HuH-7.5 (cell line): Measurements from ENCODE around the gene FAM204A.
A peak's percentile ranks its signal among the peaks of the same experiment; 100 is the strongest.

Experiments
- DNase-seq: peaks from one replicate; pipeline ENCODE4 v3.0.0; 2011; ENCODE audit warnings: low spot score

Gene FAM204A

DNA sequence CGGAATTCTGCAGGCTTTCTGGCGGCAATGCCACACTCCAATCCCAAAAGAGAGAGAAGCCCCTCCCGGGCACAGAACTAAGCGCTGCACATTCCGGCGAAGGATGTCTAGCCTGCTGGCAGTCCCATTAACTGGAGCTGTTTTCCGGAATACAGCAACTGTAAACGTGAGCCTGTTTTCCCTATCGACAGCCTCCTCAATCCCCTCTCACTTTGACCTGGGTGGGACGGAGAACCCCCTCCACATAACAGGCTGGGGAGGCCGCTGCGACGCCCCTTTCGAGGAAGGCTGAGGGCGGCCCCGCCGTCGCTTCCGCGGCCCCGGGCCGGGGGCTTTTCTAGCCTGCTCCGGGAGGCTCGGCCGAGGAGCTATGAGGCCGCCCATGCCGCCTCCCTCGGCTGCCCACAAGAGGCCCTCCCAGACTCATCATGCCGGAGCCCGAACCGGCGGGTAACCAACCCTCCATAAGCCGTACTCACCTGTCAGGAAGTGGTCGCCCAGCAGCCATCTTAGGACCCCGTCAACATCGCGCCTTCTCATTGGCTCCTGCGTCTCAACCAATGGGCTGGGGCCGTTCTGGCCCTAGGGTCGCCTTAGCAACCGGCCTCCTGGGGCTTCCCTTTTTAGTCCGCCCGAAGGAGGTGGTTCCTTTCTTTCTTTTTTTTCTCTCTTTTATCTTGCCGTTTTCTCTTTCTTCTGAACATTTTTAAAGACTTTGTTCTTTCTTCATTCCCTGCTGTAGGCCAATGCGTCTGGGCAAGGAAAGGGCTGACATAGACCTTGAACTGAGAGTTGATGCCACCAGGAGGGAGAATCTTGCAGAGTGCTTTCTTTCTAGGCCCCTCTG, at the start of gene FAM204A:
TSS of gene FAM204A (minus strand) at position 534 of the 847 bp plus-strand sequence. CDS start 5,909 bp downstream, outside the sequence.
- DNase-seq = peak; percentile 83

DNA sequence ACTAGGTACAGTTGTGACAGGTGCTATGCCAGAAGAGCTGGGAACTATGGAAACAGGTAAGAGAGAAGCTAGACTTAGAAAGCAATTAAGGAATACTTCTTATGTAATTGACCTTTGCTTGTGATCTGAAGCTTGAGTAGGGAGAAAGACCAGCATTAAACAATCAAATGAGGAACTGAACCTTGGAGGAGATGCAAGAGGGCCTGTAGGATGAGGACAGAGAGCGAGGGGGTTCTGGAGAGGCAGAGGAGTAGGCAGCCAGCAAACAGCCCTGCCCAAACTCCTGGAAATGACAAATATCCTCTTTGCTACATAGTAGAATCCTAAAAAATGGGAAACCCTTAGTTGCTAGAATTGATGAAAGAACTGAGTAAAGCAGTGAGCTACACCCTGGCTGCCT, 41.6 kb upstream of the FAM204A start:
- no peak for DNase-seq

DNA sequence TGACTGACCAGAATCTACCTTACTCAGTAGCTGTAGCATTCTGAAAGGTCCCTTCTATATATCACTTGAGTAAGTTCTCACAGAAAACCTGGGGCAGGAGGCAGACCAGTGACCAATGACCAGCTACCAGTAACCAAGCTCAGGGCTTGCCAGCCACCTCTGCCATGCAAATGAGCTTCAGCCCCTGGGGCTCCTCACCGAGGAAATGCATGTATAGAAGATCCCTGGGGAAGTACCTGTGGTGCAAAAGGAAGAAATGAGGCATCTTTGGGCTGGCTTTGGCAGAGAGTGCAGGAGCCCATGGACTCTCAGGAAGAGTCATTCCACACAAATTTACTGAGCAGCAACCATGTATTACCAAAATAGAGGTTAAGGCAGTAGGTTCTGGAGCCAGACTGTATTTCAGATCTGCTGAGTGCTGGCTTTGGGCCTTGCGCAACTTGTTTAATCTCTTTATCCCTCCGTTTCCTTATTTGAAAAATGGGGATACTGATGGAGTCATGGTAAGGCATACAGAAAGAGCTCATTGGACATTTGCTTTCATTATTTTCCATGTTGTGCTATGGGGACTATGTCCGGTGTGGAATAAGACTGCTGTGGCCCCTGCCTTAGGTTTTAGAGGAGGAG, 41.1 kb upstream of the FAM204A start:
- no peak for DNase-seq

DNA sequence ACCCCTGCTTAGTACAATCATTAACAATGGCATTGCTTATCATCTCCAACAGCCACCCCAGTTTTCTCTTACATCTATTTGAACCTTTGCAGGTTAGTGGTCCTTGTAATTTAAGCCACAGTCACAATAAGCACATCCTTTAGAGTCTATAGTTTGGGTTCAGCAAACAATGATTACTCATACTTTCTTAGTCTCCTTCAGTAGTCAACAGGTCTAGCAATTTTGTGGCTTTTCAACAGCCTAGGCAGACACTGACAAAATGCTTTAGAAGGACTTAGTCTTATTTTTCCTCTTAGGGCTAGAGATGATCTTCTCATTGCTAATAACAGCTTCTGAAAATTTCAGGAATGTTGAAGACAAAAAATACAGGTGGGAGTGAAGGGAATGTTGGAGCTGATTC, 32.3 kb upstream of the FAM204A start:
- no peak for DNase-seq

DNA sequence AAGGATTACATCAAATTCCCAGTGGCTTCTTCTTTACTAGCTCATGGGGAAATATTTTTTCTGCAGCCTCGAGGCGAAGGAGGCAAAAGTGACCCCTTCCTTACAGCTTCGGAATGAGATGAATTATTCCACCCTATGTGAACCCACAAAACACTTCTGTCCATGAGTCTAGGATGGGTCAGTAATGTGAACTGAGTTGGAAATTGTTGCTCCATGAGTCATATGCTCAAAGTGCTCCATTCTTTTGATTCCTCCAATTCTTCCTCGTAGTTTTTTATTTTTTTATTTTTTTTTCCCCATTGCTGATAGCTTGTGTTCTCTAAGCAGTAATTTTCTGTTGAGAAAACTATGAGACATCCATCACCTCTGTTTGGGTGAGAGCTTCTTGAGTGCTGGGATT, 31.7 kb upstream of the FAM204A start:
- no peak for DNase-seq

DNA sequence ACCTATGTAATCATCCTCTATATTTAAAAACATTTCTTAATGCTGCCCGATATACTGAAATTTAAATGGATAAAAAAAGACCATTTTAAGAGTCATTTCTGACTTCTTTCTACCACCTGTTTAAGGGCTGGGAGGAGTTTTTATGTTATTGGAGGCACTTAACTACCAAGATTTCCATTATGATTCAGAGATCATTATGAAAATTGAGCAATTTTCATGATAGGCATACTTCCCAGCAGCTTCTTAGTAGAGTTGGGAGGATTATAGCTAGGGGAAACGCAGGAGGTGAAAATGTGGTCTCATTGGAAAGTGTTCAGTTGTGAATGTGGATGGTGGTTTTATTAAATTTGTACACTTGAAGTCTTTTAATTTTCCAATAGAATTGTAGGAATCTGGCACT, 28.4 kb upstream of the FAM204A start:
- no peak for DNase-seq

DNA sequence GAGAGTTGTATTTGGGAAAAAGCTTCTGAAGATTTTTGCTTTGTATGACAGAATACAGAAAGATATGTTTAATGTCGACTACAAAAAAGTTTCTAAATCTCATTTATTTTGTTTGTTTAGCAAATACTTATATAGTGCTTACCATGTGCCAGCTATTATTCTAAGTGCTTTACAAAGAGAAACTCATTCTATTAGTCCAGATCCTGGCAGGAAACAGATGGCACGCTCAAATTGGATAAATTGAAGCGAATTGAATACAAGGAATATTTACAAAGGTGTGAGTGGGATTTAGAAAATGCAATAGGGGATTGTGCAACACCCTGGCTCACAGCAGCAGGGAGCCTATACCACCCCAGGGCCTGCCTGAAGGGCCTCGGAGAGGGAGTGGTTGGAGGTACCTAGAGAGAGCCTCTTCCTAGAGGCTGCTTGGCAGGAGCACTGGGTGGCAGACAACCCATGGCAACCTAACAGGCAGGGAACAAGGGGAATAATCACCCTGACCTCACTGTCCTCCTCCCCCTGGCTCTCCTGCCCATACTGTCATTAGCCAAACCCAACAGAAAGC, 27.6 kb upstream of the FAM204A start:
- no peak for DNase-seq

DNA sequence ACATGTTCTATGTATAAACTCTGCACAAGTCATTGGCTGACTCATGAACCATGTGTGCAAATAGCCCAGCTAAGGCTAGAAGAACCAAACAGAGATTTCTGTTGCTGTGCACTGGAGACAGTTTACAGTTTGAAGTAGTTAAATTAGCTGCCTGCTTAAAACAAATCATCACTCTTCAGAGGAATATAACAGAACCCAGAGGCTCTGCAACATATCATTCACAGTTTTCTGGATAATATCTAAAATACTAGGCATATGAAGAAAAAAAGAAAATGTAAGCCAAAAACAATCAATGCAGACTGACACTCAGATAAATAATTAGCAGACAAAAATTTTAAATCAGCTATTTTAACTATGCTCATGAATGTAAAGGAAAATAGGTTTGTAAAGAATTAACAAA, 23.6 kb upstream of the FAM204A start:
- no peak for DNase-seq

DNA sequence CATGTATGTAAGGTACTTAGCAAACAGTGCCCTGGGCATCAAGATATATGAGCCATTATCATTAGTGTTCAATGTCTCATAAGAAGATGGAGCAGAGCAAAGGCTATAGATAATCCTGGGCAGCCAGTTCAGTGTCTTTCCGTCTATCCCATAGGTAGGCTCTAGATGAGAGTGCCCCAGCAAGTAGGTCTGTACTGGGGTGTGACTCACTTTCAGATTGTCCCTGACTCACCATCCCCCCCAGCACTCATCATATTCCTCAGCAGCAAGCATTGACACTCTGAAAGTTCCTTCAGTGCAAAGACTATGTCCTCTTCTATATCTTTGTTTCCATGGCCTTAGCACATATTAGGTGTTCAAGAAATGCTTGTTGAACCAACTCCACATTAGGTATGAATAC, 20.0 kb upstream of the FAM204A start:
- DNase-seq = no peak

DNA sequence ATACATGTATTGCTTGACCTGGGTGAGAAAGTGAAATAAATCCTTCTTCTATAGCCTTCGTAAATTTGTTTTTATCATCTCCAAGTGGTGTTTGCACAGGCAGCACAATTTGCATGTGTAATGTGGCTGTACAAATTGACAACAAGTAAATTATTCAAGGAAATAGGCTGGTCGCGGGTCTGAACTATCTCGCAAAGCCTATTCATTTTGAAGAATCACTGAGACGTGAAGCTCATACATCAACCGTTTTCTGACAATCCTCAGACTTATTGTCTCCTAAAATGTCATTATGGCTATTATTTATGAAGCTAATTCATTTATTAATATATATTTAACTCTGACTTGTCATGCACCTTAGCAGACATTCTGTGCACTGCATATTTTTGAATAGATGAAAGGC, 16.2 kb upstream of the FAM204A start:
- no peak for DNase-seq

DNA sequence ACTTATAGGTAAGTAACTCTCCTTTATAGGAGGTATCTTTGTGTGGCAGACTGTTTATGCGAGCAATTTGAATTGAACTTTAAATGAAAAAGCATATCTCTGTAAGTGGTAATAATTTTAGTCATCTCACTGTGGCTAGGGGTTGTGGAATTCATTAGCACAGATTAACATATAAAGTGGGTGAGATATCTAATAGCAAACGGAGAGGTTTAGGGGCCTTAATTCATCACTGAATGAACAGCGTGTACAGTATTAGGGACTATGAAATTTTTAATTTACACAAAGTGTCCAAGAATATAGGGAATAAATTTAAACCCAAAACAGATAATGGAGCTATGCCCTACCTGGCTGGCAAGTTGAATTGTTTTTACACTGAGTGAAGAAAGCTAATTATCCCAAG, 15.7 kb upstream of the FAM204A start:
- DNase-seq = no peak

DNA sequence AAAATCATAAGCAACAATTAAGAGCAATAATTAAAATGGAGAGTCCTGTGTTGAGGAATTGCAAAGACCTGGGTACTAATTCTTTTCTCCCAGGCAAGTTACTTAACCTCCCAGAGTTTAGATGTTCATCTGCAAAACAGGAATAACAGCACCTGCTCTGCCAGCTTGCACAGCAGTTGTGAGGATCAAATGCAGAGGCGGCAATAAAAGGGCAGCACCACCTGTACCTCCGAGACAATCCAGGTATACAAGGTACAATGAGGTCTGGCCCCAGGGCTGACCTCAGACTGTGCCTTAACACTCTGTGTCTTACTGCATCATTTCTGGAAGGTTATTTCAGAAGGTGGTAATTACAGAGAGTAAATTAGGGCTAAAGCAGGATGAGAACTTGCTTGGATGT, 14.5 kb upstream of the FAM204A start:
- no peak for DNase-seq

DNA sequence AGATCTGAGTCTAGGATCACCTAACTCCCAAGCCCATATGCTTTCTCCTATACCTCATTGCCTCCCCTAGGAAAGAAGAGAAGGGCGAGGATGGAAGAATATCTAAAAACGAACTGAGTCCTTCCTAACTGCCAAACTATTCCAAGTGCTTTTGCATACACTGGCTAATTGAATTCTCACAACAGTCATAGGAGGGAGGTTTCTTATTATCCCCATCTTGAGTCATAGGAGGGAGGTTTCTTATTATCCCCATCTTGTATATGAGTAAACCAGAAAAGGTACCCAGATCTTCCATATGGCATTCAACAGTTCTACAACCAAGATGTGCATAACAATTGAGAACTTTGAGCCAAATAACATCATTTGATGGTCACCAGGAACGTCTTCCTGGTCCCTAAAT, 13.1 kb upstream of the FAM204A start:
- no peak for DNase-seq

DNA sequence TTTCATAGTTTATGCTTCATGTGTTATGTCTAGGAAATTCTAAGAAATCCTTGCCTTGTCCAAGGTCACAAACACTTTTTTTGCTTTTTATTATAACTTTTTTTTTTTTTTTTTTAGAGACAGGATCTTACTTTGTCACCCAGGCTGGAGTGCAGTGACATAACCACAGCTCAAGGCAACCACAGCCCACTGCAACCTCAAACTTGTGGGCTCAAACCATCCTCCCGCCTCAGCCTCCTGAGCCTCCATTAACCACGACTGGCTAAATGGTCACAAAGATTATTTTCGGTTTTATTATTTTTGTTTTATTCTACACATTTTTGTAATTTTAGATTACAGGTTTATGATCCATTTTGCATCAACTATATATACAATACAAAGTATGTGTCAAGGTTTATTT, 7.1 kb upstream of the FAM204A start:
- no peak for DNase-seq

DNA sequence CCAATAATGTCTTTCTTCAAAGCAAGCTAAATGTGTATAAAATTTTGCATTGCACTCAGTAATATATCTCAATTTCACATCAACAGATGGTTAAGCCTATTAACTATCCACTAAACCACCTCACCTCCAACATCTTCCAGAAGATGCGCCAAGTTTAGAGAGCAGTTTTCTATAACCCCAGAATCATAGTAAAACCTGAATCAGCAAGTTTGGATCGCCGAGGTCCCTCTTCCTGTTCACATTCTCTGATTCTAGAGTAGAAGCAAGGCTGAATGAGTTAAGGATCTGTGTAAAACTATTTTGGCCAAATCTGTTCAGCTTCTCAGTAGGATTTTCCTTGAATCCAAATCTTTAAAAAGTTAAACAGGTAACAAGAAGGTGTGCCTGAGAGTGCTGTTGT, 1.4 kb upstream of the FAM204A start:
- no peak for DNase-seq

DNA sequence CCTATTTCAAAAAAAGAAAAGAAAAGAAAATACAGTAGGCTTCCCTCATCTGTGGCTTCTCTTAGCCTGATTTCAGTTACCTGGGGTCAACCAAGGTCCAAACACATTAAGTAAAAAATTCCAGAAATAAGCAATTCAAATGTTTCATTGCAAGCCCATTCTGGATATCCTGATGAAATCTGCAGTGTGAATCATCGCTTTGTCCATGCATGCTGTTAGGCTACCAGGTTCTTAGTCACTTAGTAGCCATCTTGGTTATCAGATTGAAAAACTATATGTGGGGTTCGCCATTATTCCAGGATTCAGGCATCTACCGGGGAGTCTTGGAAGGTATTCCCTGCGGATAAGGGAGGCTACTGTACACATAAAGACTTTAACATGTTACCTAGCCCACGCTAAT, 991 bp upstream of the FAM204A start:
- DNase-seq = no peak

DNA sequence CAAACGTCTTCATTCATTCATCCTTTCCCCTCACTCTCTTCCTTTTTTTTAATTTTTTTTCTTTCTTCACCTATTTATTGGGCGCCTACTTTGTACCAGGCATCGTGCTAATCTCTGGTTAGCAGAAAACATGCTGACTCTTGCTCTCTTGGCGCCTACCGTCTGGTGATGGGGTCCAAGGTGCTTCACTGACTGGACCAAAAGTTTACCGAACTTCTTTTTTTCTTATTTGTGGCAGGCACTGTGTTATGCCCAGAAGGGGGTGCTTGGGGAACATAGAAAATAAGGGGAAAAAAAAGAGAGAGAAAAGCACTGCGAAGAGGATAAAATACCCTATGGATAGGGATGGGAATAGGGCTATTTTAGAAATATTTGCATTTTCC, 505 bp upstream of the FAM204A start:
- DNase-seq = no peak

DNA sequence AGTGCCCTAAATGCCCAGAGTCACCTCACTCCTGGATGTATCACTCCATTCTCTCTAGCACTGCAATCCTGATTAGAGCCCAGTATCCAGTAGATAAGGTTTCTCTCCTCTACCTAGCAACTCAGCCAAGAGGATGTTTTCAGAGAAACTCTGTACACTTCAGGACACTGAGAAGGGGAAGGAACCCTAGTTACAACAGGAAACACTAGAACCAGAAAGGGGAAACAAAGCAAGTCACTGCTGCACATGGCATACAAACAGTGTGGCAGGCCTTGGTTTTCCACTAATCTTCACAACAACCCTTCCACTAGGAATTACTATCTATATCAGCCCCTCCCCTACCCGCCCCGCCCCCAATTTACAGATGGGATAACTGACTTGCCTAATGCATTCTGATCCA, 1.6 kb downstream of the FAM204A start:
- DNase-seq = no peak

DNA sequence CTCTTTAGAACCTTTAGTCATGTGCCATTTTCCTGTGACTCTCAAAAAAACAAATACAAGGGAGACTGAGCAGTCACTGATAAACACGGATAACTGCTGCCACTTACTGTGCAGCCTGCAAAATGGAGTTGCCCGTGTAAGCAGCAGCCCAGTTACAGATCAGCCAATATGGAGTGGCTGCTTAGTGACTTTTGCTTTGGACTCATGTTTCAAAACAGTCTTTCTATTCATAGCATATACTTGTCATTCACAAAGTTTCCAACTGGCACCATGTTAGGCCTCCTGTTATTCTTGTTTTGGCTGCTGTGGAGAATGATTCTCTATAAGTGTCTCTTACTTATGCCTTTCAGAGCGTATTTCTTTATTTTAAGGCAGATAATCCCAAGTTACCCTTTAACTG, 3.0 kb downstream of the FAM204A start:
- DNase-seq = no peak

DNA sequence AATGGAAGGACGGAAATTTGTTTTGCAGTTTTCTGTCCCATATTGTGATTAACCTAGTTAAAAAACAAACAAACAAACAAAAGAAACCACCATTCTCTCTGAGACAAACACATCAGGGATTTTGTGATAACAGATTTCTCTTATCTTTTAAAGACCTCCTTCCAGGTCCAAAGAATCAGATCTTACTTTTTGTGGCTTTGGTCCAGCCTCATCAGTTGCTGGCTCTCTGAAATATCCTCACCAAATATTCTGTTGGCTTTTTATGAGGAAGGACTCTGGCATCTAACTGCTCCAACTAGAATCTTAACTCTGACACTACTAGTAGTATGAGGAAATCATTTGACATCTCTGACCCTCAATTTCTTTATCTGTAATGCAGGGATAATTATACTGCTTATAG, 4.8 kb downstream of the FAM204A start:
- DNase-seq = no peak

DNA sequence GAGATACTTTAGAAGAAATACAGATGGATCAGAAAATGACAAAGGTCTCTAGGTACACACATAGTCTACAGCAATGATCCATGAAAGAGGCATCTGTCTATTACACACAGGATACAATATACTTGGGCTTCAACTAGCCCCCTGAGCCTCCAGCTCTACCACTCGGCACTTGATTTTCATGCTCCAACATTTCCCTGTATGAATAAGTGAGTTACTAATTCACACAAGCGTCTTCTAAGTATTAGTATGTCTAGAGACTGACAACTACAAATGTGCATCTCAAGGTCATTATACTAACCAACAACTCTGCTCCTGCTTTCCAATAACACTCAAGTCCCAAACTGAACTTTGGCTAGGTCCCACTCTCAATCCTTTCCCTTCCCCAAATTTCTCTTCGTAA, 8.3 kb downstream of the FAM204A start:
- DNase-seq = no peak

DNA sequence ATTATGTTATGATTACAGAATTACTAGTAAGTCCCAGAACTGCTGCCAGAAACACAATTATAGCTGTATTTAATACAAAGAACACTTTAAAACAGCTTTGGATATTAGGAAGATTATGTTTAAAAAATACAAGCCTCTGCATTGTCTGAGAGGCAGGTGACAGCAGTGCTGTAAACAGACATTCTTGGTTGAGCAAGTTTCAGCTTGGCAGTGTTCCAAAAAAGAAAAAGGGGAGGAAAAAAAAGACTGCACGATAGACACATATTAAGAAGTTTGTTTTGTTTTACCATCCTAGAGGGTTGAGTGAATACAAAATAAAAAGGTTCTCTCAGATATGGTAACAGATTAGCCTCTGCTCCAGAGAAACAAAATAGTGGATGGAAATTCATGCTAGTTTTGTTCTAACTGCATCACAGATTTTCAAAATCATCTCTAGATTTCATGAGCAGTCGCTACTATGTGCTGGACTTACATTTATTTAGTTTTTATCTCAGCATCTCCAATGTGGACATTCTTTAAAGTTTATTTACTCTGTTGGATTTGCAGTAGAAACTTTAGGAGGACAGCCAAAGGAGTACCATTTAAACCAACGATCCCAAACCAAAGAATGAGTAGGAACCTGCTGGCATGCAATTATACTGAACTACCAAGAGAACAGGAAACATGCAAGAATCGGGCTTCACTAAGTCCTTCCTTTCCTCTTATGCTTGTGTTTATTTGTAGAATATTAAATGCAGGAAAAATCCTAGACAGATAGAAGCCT, 9.0 kb downstream of the FAM204A start:
- peak; percentile 4 for DNase-seq

DNA sequence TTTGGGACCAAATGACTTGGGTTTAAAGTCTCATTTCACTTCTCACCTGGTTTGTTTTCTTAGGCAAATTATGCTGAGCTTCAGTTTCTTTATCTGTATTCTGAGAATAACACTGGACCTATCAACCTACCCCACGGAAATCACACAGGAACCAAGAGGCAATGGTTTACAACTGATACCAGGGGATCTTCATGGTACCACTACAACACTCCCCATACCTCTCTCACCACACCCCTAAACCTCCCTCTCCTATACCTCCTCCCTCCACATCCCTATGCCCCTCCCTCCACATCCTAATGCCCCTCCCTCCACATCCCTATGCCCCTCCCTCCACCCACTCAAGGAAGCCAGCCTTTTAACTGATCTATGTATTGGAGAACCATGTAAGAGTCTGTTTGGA, 9.9 kb downstream of the FAM204A start:
- DNase-seq = no peak
